A549 (cell line): ENCODE measurements around the gene ZNF211.

Source experiments
- FOSB ChIP-seq: fragments of 250-450 bp; sonication (Bioruptor Pico); IDR thresholded peaks from 2 replicates; pipeline ENCODE4 v1.5.0; 2020; ENCODE audit warnings: mild to moderate bottlenecking, moderate library complexity
- POLR2A ChIP-seq: IDR thresholded peaks from 2 replicates; pipeline ENCODE4 v1.6.1; 2012; ENCODE audit warnings: mild to moderate bottlenecking, low read length
- RFX5 ChIP-seq: fragments of 450-650 bp; IDR thresholded peaks from 2 replicates; pipeline ENCODE4 v1.7.1; 2014; ENCODE audit warnings: antibody characterized with exemption, mild to moderate bottlenecking, moderate library complexity
- TF ChIP-seq, protein P1 (sequence below): fragments of >200 bp; sonication (Bioruptor Twin); formaldehyde crosslinking; IDR thresholded peaks from 3 replicates; pipeline ENCODE4 v1.5.1; 2016
- TF ChIP-seq, protein P2 (sequence below): fragments of 150-350 bp; IDR thresholded peaks from 2 replicates; pipeline ENCODE4 v1.6.1; 2014; ENCODE audit warnings: low read depth, mild to moderate bottlenecking, low read length

DNA sequence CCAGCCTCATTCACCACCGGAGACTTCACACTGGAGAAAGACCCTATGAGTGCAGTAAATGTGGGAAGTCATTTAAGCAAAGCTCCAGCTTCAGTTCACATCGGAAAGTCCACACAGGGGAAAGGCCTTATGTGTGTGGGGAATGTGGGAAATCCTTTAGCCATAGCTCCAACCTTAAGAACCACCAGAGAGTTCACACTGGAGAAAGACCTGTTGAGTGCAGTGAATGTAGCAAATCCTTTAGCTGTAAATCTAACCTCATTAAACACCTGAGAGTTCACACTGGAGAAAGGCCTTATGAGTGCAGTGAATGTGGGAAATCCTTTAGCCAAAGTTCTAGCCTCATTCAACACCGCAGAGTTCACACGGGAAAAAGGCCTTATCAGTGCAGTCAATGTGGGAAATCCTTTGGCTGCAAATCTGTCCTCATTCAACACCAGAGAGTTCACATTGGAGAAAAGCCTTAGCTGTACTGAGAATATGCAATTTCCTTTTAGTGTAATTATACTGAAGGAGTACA, 8.8 kb downstream of the ZNF211 start:
- TF ChIP-seq, protein P1, sequence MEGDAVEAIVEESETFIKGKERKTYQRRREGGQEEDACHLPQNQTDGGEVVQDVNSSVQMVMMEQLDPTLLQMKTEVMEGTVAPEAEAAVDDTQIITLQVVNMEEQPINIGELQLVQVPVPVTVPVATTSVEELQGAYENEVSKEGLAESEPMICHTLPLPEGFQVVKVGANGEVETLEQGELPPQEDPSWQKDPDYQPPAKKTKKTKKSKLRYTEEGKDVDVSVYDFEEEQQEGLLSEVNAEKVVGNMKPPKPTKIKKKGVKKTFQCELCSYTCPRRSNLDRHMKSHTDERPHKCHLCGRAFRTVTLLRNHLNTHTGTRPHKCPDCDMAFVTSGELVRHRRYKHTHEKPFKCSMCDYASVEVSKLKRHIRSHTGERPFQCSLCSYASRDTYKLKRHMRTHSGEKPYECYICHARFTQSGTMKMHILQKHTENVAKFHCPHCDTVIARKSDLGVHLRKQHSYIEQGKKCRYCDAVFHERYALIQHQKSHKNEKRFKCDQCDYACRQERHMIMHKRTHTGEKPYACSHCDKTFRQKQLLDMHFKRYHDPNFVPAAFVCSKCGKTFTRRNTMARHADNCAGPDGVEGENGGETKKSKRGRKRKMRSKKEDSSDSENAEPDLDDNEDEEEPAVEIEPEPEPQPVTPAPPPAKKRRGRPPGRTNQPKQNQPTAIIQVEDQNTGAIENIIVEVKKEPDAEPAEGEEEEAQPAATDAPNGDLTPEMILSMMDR, result no peak
- TF ChIP-seq, protein P2, sequence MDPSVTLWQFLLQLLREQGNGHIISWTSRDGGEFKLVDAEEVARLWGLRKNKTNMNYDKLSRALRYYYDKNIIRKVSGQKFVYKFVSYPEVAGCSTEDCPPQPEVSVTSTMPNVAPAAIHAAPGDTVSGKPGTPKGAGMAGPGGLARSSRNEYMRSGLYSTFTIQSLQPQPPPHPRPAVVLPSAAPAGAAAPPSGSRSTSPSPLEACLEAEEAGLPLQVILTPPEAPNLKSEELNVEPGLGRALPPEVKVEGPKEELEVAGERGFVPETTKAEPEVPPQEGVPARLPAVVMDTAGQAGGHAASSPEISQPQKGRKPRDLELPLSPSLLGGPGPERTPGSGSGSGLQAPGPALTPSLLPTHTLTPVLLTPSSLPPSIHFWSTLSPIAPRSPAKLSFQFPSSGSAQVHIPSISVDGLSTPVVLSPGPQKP, result no peak
- no peak for TF ChIP-seq POLR2A
- no peak for TF ChIP-seq RFX5
- no peak for TF ChIP-seq FOSB
